HG03571 (cell line): Measurements from ENCODE around the gene BRD4.
"Not testable (repeated sequence)": the region's sequence is repeated elsewhere in the genome, so short reads cannot be mapped to it uniquely, and the experiment has no call there.

ENCODE experiments used
- ATAC-seq: cut with Tn5 transposase; IDR thresholded peaks from one replicate; pipeline ENCODE4 v1.9.1; 2021; ENCODE audit not compliant: unreplicated experiment

The BRD4 gene

DNA sequence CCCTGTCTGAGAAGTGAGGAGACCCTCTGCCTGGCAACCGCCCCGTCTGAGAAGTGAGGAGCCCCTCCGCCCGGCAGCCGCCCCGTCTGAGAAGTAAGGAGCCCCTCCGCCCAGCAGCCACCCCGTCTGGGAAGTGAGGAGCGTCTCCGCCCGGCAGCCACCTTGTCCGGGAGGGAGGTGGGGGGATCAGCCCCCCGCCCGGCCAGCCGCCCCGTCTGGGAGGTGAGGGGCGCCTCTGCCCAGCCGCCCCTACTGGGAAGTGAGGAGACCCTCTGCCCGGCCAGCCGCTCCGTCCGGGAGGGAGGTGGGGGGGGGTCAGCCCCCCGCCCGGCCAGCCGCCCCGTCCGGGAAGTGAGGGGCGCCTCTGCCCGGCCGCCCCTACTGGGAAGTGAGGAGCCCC lies 30.7 kb upstream of the BRD4 start:
- ATAC-seq, result not testable (repeated sequence)

DNA sequence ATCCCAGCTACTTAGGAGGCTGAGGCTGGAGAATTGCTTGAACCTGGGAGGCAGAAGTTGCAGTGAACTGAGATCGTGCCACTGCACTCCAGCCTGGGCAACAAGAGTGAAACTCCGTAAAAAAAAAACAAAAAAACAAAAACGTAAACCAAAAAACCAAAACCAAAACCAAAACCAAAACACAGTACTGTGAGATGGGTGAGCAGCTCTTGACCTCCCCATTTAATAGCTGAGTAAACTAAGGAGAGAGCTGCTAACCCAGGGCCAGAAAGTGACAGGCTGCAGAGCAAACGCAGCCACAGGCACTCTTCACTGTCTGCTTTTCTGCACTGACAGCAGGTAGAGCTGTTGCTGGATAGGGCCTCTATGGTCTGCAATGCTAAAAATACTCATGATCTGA lies 27.7 kb upstream of the BRD4 start:
- not testable (repeated sequence) for ATAC-seq

DNA sequence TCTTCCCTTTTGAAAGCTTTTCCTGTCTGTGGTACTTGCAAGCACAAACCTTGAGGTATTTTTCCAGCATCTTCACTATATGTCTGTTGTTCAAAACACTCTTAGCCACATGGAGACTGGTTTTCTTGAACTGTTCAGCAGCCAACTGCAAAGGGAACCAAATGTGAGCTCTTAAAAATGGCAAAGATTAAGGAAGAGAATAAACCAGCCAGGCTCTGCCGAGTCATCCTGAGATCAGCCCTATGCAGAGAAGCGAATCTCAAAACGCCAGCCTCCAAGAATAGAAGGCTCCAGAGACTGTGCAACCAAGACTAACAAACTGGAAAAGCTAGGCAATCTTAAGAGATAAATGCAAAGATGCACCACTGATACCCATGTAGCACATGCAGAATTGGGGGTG lies 26.6 kb upstream of the BRD4 start:
- no peak for ATAC-seq

DNA sequence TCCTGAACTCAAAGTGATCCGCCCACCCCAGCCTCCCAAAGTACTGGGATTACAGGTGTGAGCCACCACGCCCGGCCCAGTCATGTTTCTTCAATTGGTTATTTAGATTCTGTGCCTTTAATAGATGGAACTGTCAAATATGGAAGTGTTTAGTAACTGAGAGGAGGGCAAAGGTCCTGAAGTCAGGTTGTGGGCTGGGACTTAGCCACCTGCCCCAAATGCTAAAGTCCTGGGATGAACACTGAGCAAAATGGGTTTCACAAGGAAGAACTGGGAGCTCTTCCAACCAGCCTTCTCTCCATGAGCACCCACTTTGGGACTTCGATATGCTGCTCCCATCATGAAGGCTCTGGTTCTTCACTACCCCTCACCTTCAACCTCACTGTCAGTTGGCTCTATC lies 25.6 kb upstream of the BRD4 start:
- no peak for ATAC-seq

DNA sequence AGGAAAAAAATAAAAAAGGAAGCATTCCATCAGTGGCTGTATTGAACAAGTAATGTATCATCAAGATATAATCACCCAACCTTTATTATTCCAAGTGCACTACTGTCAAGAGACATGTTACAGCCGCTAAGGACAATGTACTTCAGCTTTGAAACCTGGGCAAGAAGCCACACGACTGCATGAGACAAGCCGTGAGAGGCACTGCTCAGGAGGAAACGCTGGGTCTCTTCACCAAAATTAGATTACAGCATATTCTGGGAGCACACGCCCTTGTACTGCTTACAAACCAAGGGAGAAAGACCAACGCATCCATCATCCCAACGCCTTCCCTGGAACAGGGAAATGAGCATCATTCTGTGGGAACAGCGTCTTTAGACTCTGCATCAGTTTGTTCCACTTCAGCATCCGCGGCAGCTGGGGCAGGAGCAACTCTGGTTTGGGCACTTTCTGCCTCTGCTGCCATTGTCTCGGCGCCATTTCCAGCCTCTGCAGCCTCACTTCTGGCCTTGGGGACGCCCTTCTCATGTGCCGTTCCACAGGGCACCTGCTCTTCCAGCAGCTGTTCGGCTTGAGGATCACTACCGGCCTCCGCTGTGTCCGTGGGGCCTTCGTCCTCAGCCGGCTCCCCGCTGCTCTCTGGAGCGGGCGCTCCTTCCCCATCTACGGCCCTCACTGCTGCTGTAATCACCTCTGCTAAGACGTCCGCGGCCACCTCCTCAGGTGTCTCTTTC lies 22.4 kb upstream of the BRD4 start:
- no peak for ATAC-seq

DNA sequence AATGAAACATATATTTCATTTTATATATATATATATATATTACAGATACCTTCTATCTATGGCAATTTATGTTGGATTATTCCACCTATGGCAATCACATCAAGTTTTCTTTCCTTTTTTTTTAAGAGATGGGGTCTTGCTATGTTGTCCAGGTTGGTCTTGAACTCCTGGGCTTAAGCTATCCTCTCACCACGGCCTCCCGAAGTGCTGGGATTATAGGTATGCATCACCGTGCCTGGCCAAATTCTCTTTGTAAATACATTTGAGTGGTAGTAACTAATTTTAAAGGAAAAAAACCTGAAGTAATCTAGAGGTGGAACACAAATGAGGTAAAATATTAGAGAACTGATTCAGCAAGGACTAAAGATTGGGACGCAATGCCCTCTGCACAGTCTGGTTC lies 21.6 kb upstream of the BRD4 start:
- no peak for ATAC-seq

DNA sequence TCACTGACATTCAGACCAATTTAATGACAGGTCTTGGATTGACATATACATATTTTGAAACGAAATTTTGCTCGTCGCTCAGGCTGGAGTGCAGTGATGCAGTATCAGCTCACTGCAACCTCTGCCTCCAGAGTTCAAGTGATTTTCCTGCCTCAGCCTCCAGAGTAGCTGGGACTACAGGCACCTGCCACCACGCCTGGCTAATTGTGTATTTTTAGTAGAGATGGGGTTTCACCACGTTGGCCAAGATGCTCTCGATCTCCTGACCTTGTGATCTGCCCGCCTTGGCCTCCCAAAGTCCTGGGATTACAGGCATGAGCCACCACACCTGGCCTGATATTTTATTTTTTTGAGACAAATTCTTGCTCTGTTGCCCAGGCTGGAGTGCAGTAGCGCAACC lies 20.2 kb upstream of the BRD4 start:
- not testable (repeated sequence) for ATAC-seq

DNA sequence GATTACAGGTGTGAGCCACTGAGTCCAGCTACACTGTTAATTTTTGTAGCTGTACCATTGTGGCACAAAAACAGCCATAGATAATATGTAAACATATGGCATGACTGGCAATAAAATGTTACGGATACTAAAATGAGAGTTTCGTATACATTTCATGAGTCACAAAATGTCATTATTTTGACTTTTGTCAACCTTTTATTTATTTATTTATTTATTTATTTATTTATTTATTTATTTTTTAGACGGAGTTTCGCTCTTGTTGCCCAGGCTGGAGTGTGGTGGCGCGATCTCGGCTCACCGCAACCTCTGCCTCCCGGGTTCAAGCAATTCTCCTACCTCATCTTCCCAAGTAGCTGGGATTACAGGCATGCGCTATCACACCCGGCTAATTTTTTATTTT lies 9.0 kb upstream of the BRD4 start:
- ATAC-seq, result not testable (repeated sequence)

DNA sequence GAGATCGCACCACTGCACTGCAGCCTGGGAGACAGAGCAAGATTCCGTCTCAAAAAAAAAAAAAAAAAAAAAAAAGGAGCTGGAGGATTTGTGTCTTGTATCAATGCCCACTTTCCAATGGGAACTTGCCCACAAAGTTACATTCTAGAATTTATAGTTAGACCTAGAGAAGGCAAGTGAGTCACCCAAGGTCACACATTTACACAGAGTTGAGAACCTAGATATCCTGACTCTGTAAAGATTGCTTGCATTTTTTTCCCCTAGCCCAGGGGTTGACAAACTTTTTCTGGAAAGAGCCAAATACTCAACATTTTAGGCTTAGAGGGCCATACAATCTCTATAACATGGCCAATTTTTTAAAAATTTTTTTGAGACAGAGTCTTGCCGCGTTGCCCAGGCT lies 7.7 kb upstream of the BRD4 start:
- ATAC-seq, result no peak

DNA sequence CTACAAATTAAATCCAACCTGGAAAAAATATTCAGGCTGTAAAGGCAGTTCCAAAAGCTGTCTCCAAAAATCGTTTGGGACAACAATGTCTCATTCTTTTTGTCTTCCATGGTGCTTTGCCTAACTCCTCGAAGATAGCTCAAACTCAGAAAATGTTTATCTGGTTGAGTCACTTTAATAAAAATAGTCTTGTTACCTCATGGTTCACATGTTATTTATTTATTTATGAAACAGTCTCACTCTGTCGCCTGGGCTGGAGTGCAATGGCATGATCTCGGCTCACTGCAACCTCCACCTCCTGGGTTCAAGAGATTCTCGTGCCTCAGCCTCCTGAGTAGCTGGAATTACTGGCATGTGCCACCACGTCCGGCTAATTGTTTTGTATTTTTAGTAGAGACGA lies 4.9 kb upstream of the BRD4 start:
- ATAC-seq, result no peak

DNA sequence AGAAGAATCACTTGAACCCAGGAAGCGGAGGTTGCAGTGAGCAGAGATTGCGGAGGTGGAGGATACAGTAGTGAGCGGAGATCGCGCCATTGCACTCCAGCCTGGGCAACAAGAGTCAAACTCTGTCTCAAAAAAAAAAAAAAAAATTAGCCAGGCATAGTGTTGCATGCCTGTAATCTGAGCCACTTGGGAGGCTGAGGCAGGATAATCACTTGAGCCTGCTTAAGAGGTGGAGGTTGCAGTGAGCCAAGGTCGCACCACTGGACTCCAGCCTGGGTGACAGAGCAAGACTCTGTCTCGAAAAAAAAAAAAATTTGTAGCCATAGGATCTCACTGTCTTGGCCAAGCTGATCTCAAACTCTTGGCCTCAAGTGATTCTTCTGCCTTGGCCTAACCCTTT lies 3.7 kb upstream of the BRD4 start:
- ATAC-seq, result not testable (repeated sequence)

DNA sequence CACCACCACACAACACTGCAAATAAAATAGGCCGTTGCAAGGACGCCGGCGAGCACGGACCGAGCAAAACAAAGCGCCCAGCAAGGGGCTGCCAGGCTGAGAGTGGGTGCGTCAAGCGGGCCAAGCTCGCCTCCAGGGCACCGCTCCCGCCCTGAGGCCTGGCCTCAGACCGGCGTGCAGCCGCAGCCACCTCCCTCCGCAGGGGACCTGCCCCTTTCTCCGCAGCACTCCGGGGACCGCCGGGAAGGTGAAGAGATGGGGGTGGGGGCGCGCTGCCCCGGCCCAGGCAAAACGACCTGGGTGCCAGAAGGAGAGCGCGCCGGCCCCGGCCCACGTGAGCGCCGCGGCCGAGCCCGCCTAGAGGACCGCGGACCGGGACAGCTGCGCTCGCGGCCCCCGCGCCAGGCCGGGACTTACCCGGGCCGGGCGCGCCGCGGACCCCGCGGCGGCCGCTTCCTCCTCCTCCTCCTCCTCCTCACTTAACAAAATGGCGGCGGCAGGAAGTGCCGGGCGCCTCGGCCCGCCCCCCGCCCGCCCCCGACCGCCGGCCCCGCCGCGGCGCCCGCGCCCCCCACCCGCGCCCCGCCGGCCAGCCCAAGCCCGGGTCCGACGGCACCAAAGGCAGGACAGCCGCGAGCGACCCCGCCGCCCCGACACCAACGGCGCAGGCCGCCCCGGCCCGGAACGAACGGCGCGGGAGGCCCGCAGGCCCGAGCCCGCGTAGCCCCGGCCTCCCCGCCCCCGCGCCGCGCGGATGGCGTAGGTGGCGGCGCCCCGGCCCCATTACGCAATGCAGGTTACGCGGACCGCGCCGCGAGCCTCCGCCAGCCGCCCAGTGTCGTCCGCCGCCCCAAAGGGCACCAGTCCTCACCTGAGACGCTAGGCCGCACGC lies 674 bp downstream of the BRD4 start:
- peak; percentile 31 for ATAC-seq

DNA sequence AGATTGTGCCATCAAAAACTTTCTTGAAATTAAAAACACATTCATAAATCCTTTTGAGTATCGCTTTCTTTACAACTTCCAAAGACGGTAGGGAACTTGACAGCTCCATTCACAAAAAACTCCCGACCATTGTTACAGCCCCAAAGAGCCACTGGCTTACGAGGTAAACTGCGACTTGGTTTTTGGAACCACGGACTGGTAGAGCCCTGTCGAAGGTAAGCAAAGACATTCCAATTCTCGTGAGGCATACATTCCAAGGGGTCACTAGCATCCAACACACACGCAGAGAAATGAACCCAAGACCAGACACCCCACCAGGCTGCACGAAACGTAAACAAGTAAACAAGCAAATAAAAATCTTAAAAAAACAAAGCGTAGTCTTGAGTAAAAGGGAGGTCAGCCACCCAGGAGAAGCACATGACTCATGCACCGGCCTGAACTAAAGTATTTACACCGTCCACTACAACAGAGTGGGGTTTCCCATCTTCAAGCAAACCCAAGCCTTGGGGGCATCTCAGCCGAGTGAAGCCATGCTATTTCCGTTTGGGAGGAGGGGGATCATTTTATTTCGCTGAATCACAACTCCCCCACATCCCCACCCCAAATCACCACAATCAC lies 1.4 kb downstream of the BRD4 start:
- no peak for ATAC-seq

DNA sequence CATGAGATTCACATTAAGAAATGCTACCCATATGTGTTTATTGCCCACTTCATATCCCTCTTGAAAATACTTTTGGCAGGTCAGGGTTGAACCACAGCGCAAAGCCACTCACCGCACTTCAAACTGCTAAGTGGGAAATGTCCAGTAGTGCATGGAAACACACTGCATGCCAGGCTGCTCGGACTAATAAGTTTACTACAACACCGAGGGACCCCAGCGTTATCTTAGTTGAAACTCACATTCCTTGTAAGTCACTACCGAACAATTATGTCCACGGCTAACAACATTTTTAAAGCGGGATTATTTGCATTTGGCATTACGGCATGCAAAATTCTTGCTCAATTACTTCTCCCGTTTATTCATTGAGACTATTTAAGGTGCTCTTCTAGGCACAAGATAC lies 4.0 kb downstream of the BRD4 start:
- no peak for ATAC-seq

DNA sequence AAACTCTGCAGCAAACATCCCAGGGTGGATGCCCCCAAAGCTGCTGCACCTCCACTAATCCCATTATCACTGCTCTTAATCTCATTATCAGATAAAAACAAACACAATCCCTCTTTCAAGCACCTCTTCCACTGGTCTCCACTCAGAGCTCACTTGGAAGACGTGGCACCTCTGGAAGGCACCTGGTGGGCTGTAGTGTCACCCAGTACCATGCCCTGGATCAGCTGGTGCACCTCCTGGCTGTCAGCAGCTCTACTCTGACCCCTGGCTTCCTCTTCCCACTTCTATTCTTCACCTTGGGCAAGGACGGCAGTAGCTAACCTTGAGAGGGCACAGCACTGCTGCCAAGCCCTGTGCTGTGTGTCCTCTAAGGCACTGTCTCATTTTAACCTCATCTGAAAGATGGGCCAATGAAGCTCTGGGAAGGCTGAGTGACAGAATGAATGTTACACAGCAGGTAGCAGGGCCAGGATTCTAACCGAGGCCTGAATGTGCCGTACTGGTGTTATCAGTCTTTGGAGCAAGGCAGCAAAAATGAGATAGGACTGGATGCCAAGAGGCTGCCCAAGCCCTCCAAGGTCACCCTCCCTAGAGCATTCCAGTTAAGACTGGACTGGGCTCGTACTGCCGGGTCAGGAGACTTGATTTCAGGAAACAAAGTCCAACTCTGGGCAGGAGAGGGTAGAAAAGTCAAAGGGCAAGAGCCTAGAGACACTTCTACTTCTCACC lies 7.4 kb downstream of the BRD4 start:
- ATAC-seq, result no peak

DNA sequence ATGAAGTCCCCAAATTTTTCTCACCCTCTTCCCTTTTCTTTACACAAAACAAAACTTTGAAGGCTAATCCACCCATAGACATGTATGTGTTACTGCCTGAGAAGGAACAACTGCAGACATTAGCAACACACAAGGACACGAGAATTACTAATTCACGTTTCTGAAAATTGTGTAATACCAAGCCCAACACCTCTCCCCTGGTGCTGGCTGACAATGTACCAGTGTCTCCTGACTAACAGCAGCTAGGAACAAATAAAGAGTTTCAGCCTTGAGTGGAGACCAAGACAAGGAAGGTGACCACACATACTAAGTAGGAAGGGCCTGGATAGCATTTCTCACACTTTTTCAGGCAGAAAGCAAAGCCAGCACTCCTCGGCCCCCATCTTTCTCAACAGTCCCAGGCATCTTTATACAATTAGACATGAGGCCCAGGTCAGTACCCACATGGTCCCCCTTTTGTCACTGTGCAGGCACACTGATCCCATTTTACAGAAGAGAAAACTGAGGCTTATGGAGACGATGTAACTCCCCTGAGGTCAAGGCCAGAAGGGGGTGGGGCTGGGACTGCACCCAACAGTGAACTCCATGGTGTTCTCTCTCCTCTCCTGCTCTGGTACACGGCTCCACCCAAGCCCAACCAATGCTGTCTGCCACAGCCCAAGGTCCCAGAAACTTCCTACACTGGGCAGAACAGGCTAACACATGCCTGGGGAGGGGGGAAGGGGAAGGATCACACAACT lies 8.7 kb downstream of the BRD4 start:
- no peak for ATAC-seq

DNA sequence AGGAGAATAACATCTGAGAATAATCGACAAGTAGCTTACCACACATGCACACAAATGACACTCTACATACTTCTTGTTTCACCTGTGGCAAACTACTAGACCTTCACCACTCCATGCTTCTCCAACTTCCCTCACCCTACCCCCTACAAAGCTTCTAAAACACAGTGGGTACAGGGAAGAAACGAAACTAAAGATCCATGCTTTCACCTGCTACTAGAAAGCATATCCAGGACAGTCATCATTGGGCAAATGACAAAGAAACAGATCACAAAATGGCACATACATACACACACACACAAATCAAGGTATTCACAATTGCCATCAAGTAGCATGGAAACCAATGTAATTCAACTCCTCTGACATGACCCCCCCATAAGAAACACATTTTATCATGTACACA lies 10.6 kb downstream of the BRD4 start:
- no peak for ATAC-seq

DNA sequence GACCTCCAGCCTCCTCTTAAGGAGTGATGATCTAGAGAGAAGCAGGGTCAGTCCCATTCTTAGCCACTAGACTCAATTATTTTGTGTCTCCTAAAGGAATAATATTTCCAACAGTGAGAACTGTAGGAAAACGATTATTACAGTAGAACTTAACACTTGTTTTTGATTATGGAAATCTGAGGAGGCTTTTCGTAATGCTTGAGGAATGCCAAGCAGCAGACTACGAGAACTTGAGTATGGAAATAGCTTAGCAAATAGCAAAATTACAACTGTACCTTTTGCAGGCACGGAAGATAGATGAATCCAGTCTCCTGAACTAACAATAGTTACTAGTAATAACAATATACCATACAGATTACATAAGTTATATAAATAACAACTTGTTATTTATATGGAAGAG lies 12.2 kb downstream of the BRD4 start:
- ATAC-seq, result no peak

DNA sequence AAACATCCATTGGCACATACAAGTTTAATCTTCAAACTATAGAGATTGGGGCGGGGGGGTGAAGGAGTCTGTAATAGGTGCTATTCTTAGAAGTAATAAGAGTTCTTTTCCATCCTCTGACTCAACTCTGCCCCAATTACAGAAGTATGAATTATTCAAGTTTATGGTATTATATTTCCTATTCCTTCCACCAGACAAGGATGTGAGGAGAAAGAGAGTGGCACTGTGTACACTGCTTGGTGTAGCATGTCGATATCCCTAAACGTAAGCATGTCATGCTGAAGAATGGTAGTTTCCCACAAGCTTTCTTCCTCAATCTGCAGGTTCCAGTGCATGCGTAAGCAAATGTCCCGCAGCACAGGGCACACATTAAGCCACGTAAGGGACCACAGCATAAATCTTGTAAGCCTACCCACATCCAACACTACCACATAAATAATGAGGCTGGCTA lies 14.1 kb downstream of the BRD4 start:
- no peak for ATAC-seq

DNA sequence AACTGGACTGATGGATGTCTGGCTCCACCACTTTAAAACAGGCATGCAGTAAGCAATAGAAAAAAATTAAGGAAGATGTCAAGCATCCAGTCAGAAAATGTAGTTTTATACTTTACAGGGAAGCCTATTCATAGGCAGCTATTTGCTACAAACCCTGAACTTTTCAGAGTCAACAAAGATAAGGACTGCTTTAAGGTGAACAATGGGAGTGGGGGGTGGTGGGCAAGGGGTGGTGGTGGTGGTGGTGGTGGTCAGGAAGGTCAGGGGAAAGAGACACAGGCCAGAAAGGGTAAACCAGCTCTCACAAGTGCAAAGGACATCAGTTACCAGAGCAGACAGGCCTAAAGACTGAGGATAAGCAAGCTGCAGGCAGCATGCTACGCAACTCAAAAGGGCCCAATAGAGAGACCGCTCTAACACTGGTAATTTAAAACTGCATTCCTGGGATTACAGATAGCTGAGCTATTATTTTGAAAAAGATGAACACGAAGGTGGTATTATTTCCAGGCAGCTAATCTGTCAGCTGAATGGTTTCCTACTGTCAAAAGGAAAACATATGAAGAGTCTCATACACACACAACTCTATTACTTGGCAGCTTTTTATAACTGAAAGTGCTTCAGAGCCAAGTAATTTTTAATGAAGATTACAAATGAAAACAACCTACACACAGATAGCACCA lies 14.8 kb downstream of the BRD4 start:
- ATAC-seq, result no peak
